Suprapubic skin (tissue), 4 donors: ENCODE results near the gene KRT33A.

ENCODE experiments used
- EP300 ChIP-seq: sonication (generic); formaldehyde crosslinking; IDR thresholded peaks from one replicate; pipeline ENCODE4 v1.6.1; 2017; ENCODE audit warnings: antibody characterized with exemption
- POLR2AphosphoS5 ChIP-seq, 3 donors: sonication (generic); formaldehyde crosslinking; IDR thresholded peaks; one replicate each; pipeline ENCODE4 v1.6.1; 2017; ENCODE audit warnings: antibody characterized with exemption in 3 of 3
- TF ChIP-seq, protein P1 (sequence below), 2 donors: fragments of 200-600 bp in 1 of 2; fragments of 450-650 bp in 1 of 2; sonication (generic) in 1 of 2; IDR thresholded peaks; one replicate each; pipeline ENCODE4 v1.5.1; 2016 to 2019; ENCODE audit warnings: antibody characterized with exemption in 2 of 2, mild to moderate bottlenecking in 1 of 2, moderate library complexity in 1 of 2

DNA sequence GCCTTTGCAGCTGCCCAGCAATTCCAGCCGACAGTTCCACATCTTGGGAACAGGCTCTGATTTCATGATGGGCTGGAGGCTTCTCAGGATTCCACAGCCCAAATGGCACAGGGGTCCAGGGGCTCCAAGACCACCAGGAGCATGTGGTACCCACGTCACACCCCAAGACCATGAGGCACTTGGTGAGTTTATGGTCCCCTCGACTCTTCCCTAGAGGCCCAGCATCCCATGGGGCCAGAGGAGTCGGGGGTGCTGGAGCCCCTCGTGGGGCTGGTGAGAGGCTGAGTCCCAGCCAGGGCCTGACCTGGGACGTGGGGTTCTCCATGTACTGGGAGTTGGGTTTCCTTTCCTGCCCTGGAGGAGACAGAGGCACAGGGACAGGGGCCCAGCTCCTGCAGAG, 25.0 kb downstream of the KRT33A start:
- TF ChIP-seq, protein P1, sequence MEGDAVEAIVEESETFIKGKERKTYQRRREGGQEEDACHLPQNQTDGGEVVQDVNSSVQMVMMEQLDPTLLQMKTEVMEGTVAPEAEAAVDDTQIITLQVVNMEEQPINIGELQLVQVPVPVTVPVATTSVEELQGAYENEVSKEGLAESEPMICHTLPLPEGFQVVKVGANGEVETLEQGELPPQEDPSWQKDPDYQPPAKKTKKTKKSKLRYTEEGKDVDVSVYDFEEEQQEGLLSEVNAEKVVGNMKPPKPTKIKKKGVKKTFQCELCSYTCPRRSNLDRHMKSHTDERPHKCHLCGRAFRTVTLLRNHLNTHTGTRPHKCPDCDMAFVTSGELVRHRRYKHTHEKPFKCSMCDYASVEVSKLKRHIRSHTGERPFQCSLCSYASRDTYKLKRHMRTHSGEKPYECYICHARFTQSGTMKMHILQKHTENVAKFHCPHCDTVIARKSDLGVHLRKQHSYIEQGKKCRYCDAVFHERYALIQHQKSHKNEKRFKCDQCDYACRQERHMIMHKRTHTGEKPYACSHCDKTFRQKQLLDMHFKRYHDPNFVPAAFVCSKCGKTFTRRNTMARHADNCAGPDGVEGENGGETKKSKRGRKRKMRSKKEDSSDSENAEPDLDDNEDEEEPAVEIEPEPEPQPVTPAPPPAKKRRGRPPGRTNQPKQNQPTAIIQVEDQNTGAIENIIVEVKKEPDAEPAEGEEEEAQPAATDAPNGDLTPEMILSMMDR (IDR thresholded peaks at IDR 0.05) = no peak
- TF ChIP-seq POLR2AphosphoS5 (IDR thresholded peaks at IDR 0.05) (no peak), EP300 (no peak)
